ENCODE results near the gene CD84.
"Not testable (repeated sequence)": the region's sequence is repeated elsewhere in the genome, so short reads cannot be mapped to it uniquely, and the experiment has no call there.

Gene CD84

GRCh38 chr1:160575112-160575664 lies 4.1 kb downstream of the CD84 start:
- DNase-seq (ENCODE audit: low read depth in 2 of 2, low spot score in 1 of 2): no peak

GRCh38 chr1:160570840-160571239 lies 8.5 kb downstream of the CD84 start:
- no peak for DNase-seq (ENCODE audit: low read depth in 2 of 2, low spot score in 1 of 2)

GRCh38 chr1:160569806-160570205 lies 9.5 kb downstream of the CD84 start:
- DNase-seq (ENCODE audit: low read depth in 2 of 2, low spot score in 1 of 2): no peak

GRCh38 chr1:160567858-160568682 lies 11.2 kb downstream of the CD84 start:
- DNase-seq (ENCODE audit: low read depth in 2 of 2, low spot score in 1 of 2): peak in 1 of 2 donors; percentile 52

- DNase-seq (ENCODE audit: low read depth in 2 of 2, low spot score in 1 of 2): no peak
Observed at GRCh38 chr1:160567341-160567740, 12.0 kb downstream of the CD84 start.

GRCh38 chr1:160565564-160565963 lies 13.7 kb downstream of the CD84 start:
- no peak for DNase-seq (ENCODE audit: low read depth in 2 of 2, low spot score in 1 of 2)

- not testable (repeated sequence) for DNase-seq (ENCODE audit: low read depth in 2 of 2, low spot score in 1 of 2)
Observed at GRCh38 chr1:160563230-160563629, 16.1 kb downstream of the CD84 start.

- DNase-seq (ENCODE audit: low read depth in 2 of 2, low spot score in 1 of 2): not testable (repeated sequence)
Observed at GRCh38 chr1:160562745-160563144, 16.6 kb downstream of the CD84 start.

- no peak for DNase-seq (ENCODE audit: low read depth in 2 of 2, low spot score in 1 of 2)
Observed at GRCh38 chr1:160560806-160561205, 18.5 kb downstream of the CD84 start.

GRCh38 chr1:160560045-160560705 lies 19.1 kb downstream of the CD84 start:
- DNase-seq (ENCODE audit: low read depth in 2 of 2, low spot score in 1 of 2): no peak

GRCh38 chr1:160559437-160559836 lies 19.9 kb downstream of the CD84 start:
- not testable (repeated sequence) for DNase-seq (ENCODE audit: low read depth in 2 of 2, low spot score in 1 of 2)

- DNase-seq (ENCODE audit: low read depth in 2 of 2, low spot score in 1 of 2): no peak
Observed at GRCh38 chr1:160558660-160559380, 20.5 kb downstream of the CD84 start.

GRCh38 chr1:160553778-160554177 lies 25.5 kb downstream of the CD84 start:
- DNase-seq (ENCODE audit: low read depth in 2 of 2, low spot score in 1 of 2): no peak

GRCh38 chr1:160552425-160552824 lies 26.9 kb downstream of the CD84 start:
- DNase-seq (ENCODE audit: low read depth in 2 of 2, low spot score in 1 of 2): no peak

- DNase-seq (ENCODE audit: low read depth in 2 of 2, low spot score in 1 of 2): peak; percentile 26 to 32
Observed at GRCh38 chr1:160550572-160551034, 28.7 kb downstream of the CD84 start.

- no peak for DNase-seq (ENCODE audit: low read depth in 2 of 2, low spot score in 1 of 2)
Observed at GRCh38 chr1:160549665-160550006, 29.7 kb downstream of the CD84 start.

- DNase-seq (ENCODE audit: low read depth in 2 of 2, low spot score in 1 of 2): no peak
Observed at GRCh38 chr1:160548960-160549664, 30.2 kb downstream of the CD84 start.

GRCh38 chr1:160548183-160548582 lies 31.1 kb downstream of the CD84 start:
- DNase-seq (ENCODE audit: low read depth in 2 of 2, low spot score in 1 of 2): no peak

- no peak for DNase-seq (ENCODE audit: low read depth in 2 of 2, low spot score in 1 of 2)
Observed at GRCh38 chr1:160547422-160547821, 31.9 kb downstream of the CD84 start.

- no peak for DNase-seq (ENCODE audit: low read depth in 2 of 2, low spot score in 1 of 2)
Observed at GRCh38 chr1:160546942-160547341, 32.4 kb downstream of the CD84 start.

- no peak for DNase-seq (ENCODE audit: low read depth in 2 of 2, low spot score in 1 of 2)
Observed at GRCh38 chr1:160544647-160545046, 34.6 kb downstream of the CD84 start.

All from stimulated activated CD8-positive, alpha-beta memory T cell treated with anti-CD3 and anti-CD28 coated beads, Interleukin-4, amount 100 ng/mL, for 1 hour (primary cell).